ENCODE measurements around the gene TMEM101.

The TMEM101 gene

GRCh38 chr17:44014437-44015172 lies at the start of gene TMEM101:
TSS of gene TMEM101 (minus strand) at chr17:44014963. CDS start at chr17:44014952, 11 bp downstream.
- POLR2A ChIA-PET, result no interaction called here
- TF ChIP-seq CTCF (IDR thresholded peaks at IDR 0.05; ENCODE audit: control extremely low read depth, extremely low read depth, low read depth, missing control alignments), result no peak
- CTCF ChIA-PET, result interaction anchor here (1.2 to 1.3 kb wide), 2 partner anchors 28 to 331 kb away, joined by 3 read pairs; partner anchors contain the start of gene GRN
- peak; percentile 96 for DNase-seq (ENCODE audit: extremely low spot score)

GRCh38 chr17:44063704-44064639 lies 49.2 kb upstream of the TMEM101 start:
- TF ChIP-seq CTCF (IDR thresholded peaks at IDR 0.05; ENCODE audit: control extremely low read depth, extremely low read depth, low read depth, missing control alignments), result no peak
- CTCF ChIA-PET, result interaction anchor here (1.3 kb wide), 1 partner anchor 23 kb away, joined by 4 read pairs; no protein-coding TSS in a partner anchor
- DNase-seq (ENCODE audit: extremely low spot score), result no peak
- POLR2A ChIA-PET, result interaction anchor here (0.7 kb wide), 1 partner anchor 37 kb away, joined by 8 read pairs; no protein-coding TSS in a partner anchor

GRCh38 chr17:44062871-44063270 lies 48.1 kb upstream of the TMEM101 start:
- no peak for TF ChIP-seq CTCF (IDR thresholded peaks at IDR 0.05; ENCODE audit: control extremely low read depth, extremely low read depth, low read depth, missing control alignments)
- CTCF ChIA-PET, result interaction anchor here (1.3 kb wide), 1 partner anchor 22 kb away, joined by 4 read pairs; no protein-coding TSS in a partner anchor
- DNase-seq (ENCODE audit: extremely low spot score), result no peak
- POLR2A ChIA-PET, result no interaction called here

- CTCF ChIA-PET, result interaction anchor here (1.0 to 1.5 kb wide), 2 partner anchors 13 to 19 kb away, joined by 3 read pairs; no protein-coding TSS in a partner anchor
- no peak for TF ChIP-seq CTCF (IDR thresholded peaks at IDR 0.05; ENCODE audit: control extremely low read depth, extremely low read depth, low read depth, missing control alignments)
- POLR2A ChIA-PET, result no interaction called here
- DNase-seq (ENCODE audit: extremely low spot score), result no peak
Measured at GRCh38 chr17:44061446-44061845, 46.7 kb upstream of the TMEM101 start.

GRCh38 chr17:44059101-44059892 lies 44.5 kb upstream of the TMEM101 start:
- ChIA-PET CTCF (interaction anchor here (1.1 to 1.4 kb wide), 4 partner anchors 12 to 57 kb away, joined by 3 read pairs; no protein-coding TSS in a partner anchor), POLR2A (no interaction called here)
- DNase-seq (ENCODE audit: extremely low spot score), result no peak
- TF ChIP-seq CTCF (IDR thresholded peaks at IDR 0.05; ENCODE audit: control extremely low read depth, extremely low read depth, low read depth, missing control alignments), result no peak

Data from GM10248 (cell line).